ENCODE results near the gene TNNI2.

Gene TNNI2

DNA sequence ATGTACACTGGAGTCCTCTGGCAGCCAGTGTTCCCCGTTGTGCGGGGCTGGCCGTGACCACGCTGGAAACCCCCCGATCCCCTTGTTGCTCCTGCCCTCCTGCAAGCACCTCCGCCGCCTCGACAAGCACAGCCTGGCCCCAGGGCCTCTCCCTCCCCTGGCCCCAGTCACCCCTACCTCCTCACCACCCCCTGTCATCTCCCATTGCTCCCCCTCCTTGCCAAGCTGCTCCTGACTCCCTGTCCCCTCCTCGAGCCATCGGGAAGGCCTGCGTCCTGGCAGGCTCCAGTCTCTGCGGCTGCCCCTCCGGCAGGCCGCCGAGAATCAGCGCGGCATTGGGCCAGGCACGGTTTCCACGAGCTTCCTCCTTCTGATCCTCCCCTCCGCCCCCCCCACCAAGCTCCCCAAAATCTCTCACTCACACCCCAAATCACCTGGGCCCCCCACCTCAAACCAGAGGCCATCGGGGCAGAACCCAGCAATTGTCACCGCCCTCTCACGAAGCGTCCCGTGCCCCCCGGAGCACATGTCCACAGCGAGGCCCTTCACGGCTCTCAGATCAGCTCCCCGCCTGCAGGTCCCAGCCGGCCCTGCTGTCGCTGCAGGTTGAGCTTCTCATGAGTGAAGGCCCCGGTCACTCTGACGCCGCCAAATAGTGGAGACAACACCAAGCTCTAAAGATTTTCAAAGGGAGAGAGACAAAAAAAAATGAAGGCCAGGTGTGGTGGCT, 8.4 kb downstream of the TNNI2 start:
- no peak for DNase-seq

DNA sequence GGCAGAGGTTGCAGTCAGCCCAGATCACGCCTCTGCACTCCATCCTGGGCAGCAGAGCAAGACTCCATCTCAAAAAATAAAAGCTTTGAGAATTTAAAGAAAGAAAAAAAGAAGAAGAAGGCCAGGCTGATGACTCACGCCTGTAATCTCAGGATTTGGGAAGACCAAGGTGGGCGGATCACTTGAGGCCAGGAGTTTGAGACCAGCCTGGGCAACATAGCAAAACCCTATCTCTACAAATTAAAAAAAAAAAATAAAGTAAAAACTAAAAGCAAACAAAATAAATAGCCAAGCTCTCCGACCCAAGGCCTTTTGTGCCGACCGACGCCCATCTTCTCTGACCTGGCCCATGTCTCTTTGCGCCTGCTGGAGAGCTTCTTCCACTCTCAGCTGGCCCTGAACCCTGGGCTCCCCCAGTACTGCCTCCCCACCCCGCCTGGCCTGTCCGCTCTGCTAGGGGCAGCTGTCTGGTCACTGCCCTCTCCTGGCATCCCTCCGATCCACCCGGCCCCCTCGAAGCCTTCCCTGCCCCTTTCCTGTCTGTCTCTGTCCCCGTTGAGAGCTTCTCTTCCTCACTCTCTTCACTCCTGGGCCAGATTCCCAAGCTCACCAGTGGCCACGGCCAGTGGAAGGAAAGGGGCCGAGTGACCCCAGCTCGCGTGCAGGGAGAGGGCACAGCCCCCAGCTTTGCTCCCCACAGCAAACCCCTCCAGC, 9.3 kb downstream of the TNNI2 start:
- DNase-seq, result no peak

GRCh38 chr11:1848640-1849430, 10.1 kb downstream of the TNNI2 start:
- no peak for DNase-seq

DNA sequence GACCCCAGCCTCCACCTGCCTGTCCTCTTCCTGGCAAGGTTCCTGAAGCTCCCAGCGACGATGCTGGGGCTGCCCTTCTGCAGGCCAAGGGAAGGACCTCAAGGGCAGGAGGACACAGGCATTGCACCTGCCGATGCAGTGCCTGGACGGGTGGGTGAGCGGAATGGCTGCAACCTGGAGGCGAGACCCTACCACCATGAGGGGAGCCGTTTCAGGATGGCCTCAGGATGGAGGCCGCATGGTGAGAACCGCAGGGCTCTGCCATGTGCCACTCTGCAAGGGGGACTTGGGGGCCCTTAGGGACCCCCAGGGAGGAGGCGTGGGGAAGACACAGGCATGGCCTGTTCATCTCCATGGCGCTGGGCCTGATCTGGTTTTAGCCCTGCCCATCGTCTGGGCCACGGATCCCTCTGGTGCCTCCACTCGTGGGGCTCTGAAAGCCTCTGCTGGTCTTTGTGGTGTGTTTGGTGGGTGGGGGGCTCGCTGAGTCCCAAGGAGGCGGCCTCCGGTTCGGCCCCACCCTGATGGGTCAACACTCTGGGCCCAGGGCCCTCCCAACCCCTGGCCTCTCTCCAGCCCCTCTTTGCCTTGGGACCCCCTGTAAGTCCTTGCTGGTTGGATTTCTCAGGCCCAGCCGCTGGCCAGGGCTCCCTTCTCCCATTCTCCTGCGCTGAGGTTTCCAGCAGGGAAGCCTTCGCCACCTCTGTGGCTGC, 12.8 kb downstream of the TNNI2 start:
- DNase-seq, result no peak

DNA sequence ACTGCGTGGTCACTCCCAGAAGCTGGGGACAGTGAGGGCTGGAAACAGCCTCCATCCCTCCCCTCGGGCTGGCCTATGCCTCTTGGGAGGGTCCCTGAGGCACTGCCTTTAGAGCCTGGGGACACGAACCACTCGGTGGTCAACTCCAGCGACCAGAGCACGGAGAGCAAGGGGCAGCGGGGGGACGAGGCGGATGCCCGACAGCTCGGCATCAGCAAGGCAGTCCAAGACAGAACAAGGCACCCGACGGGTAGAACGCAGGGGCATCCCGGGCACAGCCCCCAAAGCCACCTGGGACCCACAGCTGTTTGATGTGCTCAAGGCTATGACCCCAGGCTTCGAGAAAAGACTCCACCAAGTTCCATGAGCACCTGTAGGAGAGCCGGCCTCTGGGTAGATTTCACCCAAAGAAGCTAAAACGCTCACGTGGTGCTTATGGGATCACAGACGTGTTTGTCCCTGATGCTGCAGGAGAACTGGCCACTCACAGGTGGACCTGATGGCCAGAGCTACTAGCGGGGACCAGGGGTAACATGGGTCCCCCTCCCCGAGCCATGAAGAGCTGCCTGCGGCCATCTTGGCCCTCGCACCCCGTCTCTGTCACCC, 13.6 kb downstream of the TNNI2 start:
- no peak for DNase-seq

DNA sequence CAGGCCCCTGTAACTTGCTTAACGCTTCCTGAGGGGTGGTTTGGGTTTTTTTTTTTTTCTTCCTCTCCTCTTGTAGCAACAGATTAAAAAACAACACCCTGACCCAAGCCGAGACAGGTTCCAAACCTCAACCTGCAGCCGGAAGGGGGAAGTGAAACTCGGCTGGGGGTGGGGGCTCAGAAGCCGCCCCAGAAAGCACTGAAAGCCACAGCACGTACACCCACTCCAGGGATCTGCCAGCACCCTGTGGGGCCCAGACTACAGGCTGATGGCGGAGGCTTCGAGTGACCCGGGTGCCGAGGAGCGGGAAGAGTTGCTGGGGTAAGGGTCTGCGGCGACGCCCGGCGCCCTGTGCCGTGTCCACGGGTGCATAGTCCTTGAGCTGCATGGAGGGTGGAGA, 14.1 kb downstream of the TNNI2 start, which contains the start of gene LSP1:
Gene LSP1, plus strand, starts transcription at position 208 of the 400 bp plus-strand sequence. Its CDS starts 61 bp downstream, at position 269.
- DNase-seq, result no peak

- DNase-seq, result no peak
Observed at GRCh38 chr11:1853376-1854131, 14.8 kb downstream of the TNNI2 start.

- DNase-seq, result no peak
Observed at GRCh38 chr11:1854132-1854948, 15.6 kb downstream of the TNNI2 start.

GRCh38 chr11:1854949-1855885, 16.4 kb downstream of the TNNI2 start:
- DNase-seq, result no peak

- no peak for DNase-seq
Observed at GRCh38 chr11:1855886-1856265, 17.1 kb downstream of the TNNI2 start.

DNA sequence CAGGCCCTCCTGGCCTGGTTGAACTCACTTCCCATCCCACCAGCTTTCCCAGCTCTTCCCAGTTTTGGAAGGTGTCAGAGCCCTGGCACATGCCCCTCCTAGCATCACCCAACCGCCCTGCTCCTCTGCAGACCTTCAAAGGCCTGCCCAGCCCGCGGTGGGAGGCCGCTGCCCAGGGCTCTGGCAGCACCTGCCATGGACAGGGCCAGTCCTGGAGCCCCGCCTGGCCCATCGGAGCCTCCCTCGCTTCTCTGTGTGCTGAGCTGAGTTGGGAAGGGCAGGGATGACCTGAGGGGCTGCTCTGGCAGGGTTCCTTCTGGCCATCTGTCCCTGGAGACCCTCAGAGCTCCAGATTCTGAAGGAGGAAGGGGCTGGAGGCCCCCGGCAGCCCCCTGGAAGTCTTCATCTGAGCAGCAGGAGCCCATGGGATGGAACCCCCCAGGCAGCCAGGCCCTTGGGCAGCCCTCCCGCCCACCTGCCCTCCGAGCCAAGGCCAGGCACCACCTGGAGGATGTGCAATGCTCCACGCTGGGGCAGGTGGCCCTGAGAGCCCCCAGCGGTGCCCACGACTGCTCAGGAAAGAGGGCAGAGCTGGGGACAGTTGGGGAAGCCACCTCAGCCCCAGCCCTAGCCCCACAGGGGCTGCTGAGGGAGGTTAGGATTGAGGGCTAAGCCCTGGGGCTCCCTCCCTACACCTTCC, 17.7 kb downstream of the TNNI2 start:
- DNase-seq, result no peak

DNA sequence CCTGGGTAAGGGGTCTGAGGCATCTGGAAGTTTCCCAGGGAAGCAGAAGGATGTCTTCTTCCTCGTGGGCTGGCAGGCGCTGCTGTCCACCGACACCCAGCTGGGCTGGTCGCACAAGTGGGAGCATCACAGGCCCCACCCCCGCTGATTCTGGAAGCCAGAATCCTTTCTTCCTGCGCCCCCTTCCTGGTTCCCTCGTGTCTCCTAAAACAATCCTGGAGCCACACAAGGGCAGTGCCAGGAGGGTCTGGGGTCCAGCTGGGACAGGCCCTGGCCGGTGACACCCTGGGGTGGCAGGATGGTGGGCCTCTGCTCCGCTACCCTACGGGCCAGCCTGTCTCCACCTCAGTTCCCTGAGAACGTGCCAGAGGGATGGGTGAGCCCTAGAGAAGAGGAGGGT, 18.3 kb downstream of the TNNI2 start:
- DNase-seq, result no peak

- no peak for DNase-seq
Observed at GRCh38 chr11:1858154-1858553, 19.4 kb downstream of the TNNI2 start.

GRCh38 chr11:1858576-1858975, 19.8 kb downstream of the TNNI2 start:
- no peak for DNase-seq

GRCh38 chr11:1859004-1859403, 20.2 kb downstream of the TNNI2 start:
- DNase-seq, result no peak

DNA sequence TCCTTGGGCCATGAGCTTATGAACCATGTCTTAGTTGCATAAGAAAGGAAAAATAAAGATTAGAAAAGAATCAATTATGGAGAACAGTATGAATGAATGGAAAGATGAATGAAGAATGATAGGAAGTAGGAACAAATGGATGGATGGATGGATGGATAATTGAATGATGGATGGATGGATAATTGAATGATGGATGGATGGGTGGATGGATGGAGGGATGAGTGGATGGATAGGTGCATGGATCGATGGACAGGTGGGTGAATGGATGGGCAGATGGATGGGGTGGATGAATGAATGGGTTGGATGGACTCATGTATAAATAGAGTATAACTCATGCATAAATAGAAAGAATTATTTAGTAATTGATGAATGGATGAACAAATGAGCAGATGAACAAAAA, 21.3 kb downstream of the TNNI2 start:
- DNase-seq, result no peak

- DNase-seq, result no peak
Observed at GRCh38 chr11:1861435-1862411, 22.9 kb downstream of the TNNI2 start.
